Measurements from ENCODE around the gene SIDT2.

SIDT2 gene

DNA sequence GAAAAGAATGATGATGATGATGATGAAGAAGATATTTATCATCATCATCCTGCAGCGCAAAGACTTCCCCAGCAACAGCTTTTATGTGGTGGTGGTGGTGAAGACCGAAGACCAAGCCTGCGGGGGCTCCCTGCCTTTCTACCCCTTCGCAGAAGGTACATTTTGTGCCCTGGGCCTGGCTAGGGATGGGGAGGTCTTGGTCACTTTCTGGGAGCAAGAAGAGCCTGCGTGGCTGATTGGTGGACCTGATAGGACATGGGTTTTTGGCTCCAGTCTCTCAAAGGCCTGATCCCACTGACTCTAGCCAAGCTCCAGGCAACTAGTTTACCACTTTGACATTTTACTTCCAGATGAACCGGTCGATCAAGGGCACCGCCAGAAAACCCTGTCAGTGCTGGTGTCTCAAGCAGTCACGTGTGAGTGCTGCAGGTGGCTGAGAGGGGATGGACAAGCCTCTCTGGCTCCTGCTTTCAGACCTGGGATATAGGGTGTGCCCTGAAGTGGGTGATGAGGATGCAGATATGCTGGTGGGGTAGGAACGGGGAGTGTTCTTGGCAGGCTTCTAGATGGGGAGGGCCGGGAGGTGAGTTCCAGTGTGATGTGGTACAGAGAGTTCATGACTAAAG, 5.3 kb downstream of the SIDT2 start:
- peaks cover 40% of the 10 kb centered on the region for H3K36me3 ChIP-seq (ENCODE audit: insufficient read depth, low read length)

DNA sequence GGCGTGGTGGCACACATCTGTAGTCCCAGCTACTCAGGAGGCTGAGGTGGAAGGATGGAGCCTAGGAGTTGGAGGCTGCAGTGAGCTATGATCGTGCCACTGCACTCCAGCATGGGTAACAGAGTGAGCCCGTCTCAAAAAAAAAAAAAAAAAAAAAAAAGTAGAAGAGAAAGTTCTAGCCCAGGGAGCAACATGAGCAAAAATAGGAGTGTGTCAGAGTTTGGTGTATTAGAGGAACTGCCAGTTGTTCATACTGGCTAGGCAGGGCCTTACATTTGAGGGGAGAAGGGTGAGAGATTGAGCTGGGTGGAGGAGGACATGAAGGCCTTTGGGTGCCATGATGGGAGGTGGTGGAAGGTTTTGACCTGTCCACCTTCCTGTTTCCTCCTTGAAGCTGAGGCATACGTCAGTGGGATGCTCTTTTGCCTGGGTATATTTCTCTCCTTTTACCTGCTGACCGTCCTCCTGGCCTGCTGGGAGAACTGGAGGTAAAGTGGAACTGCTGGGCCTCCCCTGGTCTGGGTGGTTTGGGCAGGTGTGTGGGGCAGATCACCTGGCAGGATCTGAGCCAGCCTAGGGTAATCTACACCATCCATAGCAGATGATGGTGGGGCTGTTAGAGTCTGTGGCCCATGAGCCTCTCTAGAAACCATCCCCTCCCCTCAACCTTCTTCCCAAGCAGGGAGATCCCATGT, 7.3 kb downstream of the SIDT2 start:
- H3K27me3 ChIP-seq (ENCODE audit: control insufficient read depth, insufficient read depth, low read length), result no peaks in the 10 kb centered on the region
- no peak overlapping the region for H3K4me2 ChIP-seq (ENCODE audit: low read length)
- H3K9me3 ChIP-seq (replicated peaks; ENCODE audit: low read length), result no peaks in the 10 kb centered on the region
- H3K4me1 ChIP-seq (ENCODE audit: control insufficient read depth, insufficient read depth, low read length), result peaks cover 3% of the 10 kb centered on the region
- H3K9ac ChIP-seq (ENCODE audit: low read depth, low read length), result no peak overlapping the region
- peaks cover 58% of the 10 kb centered on the region for H3K36me3 ChIP-seq (ENCODE audit: insufficient read depth, low read length)
- no peak overlapping the region for H3K4me3 ChIP-seq (ENCODE audit: low read length)

More for the DNA sequence above, 5.3 kb downstream of the SIDT2 start:
- Histone ChIP-seq H3K27me3 (ENCODE audit: control insufficient read depth, insufficient read depth, low read length) (no peaks in the 10 kb centered on the region), H3K9me3 (replicated peaks; ENCODE audit: low read length) (no peaks in the 10 kb centered on the region), H3K4me3 (ENCODE audit: low read length) (no peak overlapping the region), H3K4me2 (ENCODE audit: low read length) (no peak overlapping the region), H3K4me1 (ENCODE audit: control insufficient read depth, insufficient read depth, low read length) (peaks cover 18% of the 10 kb centered on the region), H3K9ac (ENCODE audit: low read depth, low read length) (no peak overlapping the region)

- H3K4me2 ChIP-seq (ENCODE audit: low read length), result no peak overlapping the region
- no peak overlapping the region for H3K9ac ChIP-seq (ENCODE audit: low read depth, low read length)
- H3K27me3 ChIP-seq (ENCODE audit: control insufficient read depth, insufficient read depth, low read length), result no peaks in the 10 kb centered on the region
Measured at GRCh38 chr11:117186431-117186761, 7.9 kb downstream of the SIDT2 start.

DNA sequence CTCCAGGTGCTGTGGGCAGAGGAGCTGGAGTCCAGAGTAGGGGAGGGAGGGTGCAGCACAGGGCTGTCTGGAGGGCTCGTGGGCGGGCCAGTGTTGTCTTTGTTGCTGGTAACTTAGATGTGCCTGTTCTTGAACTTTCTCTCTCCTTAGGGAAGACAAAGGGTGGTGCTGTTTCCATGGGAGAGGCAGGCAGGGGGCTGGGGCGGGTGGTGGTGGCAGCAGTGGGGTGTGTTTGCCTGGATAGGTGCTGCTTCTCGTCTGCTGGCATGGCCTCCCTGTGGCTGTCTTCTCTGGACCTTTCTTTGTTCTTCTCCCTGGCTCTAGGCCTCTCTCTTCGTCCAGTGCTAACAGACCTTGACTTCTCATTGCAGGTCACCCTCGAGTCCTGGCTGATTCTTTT, 8.5 kb downstream of the SIDT2 start:
- Histone ChIP-seq H3K9ac (ENCODE audit: low read depth, low read length) (no peak overlapping the region), H3K27me3 (ENCODE audit: control insufficient read depth, insufficient read depth, low read length) (no peaks in the 10 kb centered on the region), H3K4me3 (ENCODE audit: low read length) (no peak overlapping the region), H3K4me1 (ENCODE audit: control insufficient read depth, insufficient read depth, low read length) (no peaks in the 10 kb centered on the region), H3K36me3 (ENCODE audit: insufficient read depth, low read length) (peaks cover 60% of the 10 kb centered on the region), H3K9me3 (replicated peaks; ENCODE audit: low read length) (no peaks in the 10 kb centered on the region), H3K4me2 (ENCODE audit: low read length) (no peak overlapping the region)

More at GRCh38 chr11:117186431-117186761, 7.9 kb downstream of the SIDT2 start:
- Histone ChIP-seq H3K4me1 (ENCODE audit: control insufficient read depth, insufficient read depth, low read length) (no peaks in the 10 kb centered on the region), H3K4me3 (ENCODE audit: low read length) (no peak overlapping the region), H3K9me3 (replicated peaks; ENCODE audit: low read length) (no peaks in the 10 kb centered on the region), H3K36me3 (ENCODE audit: insufficient read depth, low read length) (peaks cover 59% of the 10 kb centered on the region)

DNA sequence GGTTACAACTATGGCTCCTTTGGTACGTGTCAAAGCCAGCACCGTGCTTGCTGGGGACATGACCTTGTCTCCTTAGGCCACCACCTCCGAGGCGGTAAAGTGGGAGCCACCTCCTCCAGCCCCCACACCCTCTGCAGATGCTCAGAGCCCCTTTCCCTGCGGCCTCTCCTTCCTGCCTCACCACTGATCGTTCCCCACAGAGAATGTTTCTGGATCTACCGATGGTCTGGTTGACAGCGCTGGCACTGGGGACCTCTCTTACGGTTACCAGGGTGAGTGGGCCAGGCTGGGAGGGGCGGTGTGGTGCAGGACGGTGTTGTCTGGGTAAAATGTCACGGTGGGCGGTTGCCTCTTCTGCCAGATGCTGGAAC, 8.9 kb downstream of the SIDT2 start:
- Histone ChIP-seq H3K4me3 (ENCODE audit: low read length) (no peak overlapping the region), H3K4me2 (ENCODE audit: low read length) (no peak overlapping the region), H3K4me1 (ENCODE audit: control insufficient read depth, insufficient read depth, low read length) (no peaks in the 10 kb centered on the region), H3K9ac (ENCODE audit: low read depth, low read length) (no peak overlapping the region), H3K27me3 (ENCODE audit: control insufficient read depth, insufficient read depth, low read length) (no peaks in the 10 kb centered on the region), H3K36me3 (ENCODE audit: insufficient read depth, low read length) (peaks cover 59% of the 10 kb centered on the region), H3K9me3 (replicated peaks; ENCODE audit: low read length) (no peaks in the 10 kb centered on the region)

GRCh38 chr11:117187799-117188481, 9.4 kb downstream of the SIDT2 start:
- Histone ChIP-seq H3K27me3 (ENCODE audit: control insufficient read depth, insufficient read depth, low read length) (no peaks in the 10 kb centered on the region), H3K9me3 (replicated peaks; ENCODE audit: low read length) (no peaks in the 10 kb centered on the region), H3K4me2 (ENCODE audit: low read length) (no peak overlapping the region), H3K36me3 (ENCODE audit: insufficient read depth, low read length) (peaks cover 60% of the 10 kb centered on the region), H3K9ac (ENCODE audit: low read depth, low read length) (no peak overlapping the region), H3K4me1 (ENCODE audit: control insufficient read depth, insufficient read depth, low read length) (no peaks in the 10 kb centered on the region), H3K4me3 (ENCODE audit: low read length) (no peak overlapping the region)

DNA sequence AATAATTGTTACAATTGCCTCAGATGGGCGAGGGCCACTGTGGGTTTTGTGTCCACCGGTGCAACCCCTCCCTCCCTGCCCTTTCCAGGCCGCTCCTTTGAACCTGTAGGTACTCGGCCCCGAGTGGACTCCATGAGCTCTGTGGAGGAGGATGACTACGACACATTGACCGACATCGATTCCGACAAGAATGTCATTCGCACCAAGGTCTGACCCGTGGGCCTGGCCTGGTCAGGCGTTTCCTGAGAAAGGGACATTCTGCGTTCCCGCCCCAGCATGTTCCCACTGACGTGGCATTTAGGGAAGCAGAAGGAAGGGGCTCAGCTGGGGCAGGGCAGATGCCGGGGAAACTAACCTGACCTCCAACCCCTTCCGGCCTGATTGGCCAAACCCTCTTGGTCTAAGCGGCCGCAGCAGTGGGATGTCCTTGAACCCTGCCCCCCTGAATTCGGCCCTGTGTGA, 10.1 kb downstream of the SIDT2 start:
- no peak overlapping the region for H3K9ac ChIP-seq (ENCODE audit: low read depth, low read length)
- H3K27me3 ChIP-seq (ENCODE audit: control insufficient read depth, insufficient read depth, low read length), result no peaks in the 10 kb centered on the region
- H3K4me3 ChIP-seq (ENCODE audit: low read length), result no peak overlapping the region
- no peak overlapping the region for H3K4me2 ChIP-seq (ENCODE audit: low read length)
- no peaks in the 10 kb centered on the region for H3K4me1 ChIP-seq (ENCODE audit: control insufficient read depth, insufficient read depth, low read length)
- H3K9me3 ChIP-seq (replicated peaks; ENCODE audit: low read length), result no peaks in the 10 kb centered on the region
- peaks cover 66% of the 10 kb centered on the region for H3K36me3 ChIP-seq (ENCODE audit: insufficient read depth, low read length)

DNA sequence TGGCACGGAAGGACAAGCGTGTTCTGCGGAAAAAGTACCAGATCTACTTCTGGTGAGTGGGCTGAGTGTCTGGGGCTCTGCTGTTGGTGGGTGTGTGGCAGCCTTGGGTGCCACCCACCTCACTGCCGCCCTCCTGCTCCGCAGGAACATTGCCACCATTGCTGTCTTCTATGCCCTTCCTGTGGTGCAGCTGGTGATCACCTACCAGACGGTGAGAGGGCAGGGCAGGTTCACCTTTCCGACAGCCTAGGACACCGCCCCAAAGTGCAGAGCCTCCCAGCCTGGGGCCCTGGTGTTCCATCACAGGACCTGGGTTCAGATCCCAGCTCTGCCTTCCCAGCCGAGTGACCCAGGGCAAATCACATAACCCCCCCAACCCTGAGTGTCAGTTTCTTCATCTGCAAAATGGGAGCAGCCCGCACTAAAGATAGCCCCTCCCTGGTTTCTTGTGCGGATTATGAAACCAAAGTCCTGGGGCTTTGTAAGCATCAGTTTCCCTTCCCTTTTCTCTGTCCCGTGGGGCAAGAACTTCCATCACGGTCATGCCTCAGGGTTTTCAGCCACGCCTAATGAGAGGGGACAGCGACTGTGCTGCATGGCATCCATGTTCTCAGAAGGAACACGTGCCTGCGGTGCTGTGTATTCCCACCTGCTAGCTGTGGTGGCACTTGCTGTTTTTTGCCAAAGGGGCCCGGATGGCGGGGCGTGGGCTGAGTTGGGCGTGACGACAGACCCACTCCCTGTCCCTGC, 10.8 kb downstream of the SIDT2 start:
- Histone ChIP-seq H3K4me2 (ENCODE audit: low read length) (no peak overlapping the region), H3K9ac (ENCODE audit: low read depth, low read length) (no peak overlapping the region), H3K4me3 (ENCODE audit: low read length) (no peak overlapping the region), H3K9me3 (replicated peaks; ENCODE audit: low read length) (no peaks in the 10 kb centered on the region), H3K27me3 (ENCODE audit: control insufficient read depth, insufficient read depth, low read length) (no peaks in the 10 kb centered on the region), H3K36me3 (ENCODE audit: insufficient read depth, low read length) (peaks cover 66% of the 10 kb centered on the region), H3K4me1 (ENCODE audit: control insufficient read depth, insufficient read depth, low read length) (no peaks in the 10 kb centered on the region)

- Histone ChIP-seq H3K4me2 (ENCODE audit: low read length) (no peak overlapping the region), H3K36me3 (ENCODE audit: insufficient read depth, low read length) (peaks cover 67% of the 10 kb centered on the region), H3K27me3 (ENCODE audit: control insufficient read depth, insufficient read depth, low read length) (no peaks in the 10 kb centered on the region), H3K9me3 (replicated peaks; ENCODE audit: low read length) (no peaks in the 10 kb centered on the region), H3K4me3 (ENCODE audit: low read length) (no peak overlapping the region), H3K9ac (ENCODE audit: low read depth, low read length) (no peak overlapping the region), H3K4me1 (ENCODE audit: control insufficient read depth, insufficient read depth, low read length) (no peaks in the 10 kb centered on the region)
Measured at GRCh38 chr11:117189941-117190544, 11.5 kb downstream of the SIDT2 start.

DNA sequence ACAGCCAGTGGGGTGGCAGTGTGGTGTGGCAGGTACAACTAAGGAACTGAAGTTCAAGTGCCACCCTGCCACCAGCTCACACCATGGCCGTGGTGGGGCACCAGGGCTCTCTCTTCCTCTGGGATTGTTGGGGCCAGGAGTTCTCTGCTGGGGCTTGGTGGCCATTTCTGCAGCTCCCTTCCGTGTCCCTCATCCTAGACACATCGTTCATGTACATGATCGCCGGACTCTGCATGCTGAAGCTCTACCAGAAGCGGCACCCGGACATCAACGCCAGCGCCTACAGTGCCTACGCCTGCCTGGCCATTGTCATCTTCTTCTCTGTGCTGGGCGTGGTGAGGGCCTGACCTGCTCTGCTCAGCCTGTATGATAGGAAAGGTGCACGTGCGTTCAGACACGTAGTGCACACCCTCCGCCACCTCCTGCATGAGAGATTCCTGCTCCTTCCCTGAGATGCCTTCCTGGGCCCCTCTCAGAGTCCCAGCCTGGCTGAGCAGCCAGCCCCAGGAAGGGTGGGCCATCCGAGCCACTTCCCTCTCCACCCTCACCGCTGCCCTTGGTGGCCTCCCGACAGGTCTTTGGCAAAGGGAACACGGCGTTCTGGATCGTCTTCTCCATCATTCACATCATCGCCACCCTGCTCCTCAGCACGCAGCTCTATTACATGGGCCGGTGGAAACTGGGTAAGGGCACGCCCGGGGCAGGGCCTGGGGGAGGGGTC, 13.3 kb downstream of the SIDT2 start:
- no peak overlapping the region for H3K4me3 ChIP-seq (ENCODE audit: low read length)
- no peaks in the 10 kb centered on the region for H3K4me1 ChIP-seq (ENCODE audit: control insufficient read depth, insufficient read depth, low read length)
- H3K27me3 ChIP-seq (ENCODE audit: control insufficient read depth, insufficient read depth, low read length), result no peaks in the 10 kb centered on the region
- H3K9ac ChIP-seq (ENCODE audit: low read depth, low read length), result no peak overlapping the region
- no peak overlapping the region for H3K4me2 ChIP-seq (ENCODE audit: low read length)
- H3K36me3 ChIP-seq (ENCODE audit: insufficient read depth, low read length), result peaks cover 64% of the 10 kb centered on the region
- no peaks in the 10 kb centered on the region for H3K9me3 ChIP-seq (replicated peaks; ENCODE audit: low read length)
